ENCODE data around the gene TKFC. TPM values are rescaled to one million over a fixed set of nuclear protein-coding genes. Genes with fewer than 3 reads are reported as not detected.

TKFC gene
- total RNA-seq, 2 experiments from 2014 or later, result 118 to 120 TPM

DNA sequence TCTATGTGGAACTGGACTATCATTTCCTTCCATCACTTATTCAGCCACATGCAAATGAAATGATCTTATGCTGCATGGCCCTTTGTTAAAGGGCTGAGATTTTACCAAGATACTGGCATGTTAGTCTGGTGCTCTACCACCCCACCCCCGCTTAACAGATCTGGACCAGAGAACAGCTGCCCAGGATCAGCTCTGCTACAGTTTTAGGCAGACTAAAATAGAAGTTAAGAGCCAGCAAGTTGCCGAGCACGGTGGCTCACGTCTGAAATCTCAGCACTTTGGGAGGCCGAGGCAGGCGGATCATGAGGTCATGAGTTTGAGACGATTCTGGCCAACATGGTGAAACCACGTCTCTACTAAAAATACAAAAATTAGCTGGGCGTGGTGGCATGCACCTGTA, 4.7 kb upstream of the TKFC start:
- Mint-ChIP-seq H3K4me3 (no peak overlapping the region), H3K27ac (peak overlapping the region; percentile 2)
- CTCF ChIA-PET, result interaction anchor here (1.0 to 1.9 kb wide), 3 partner anchors 8 to 106 kb away, joined by 3 to 12 read pairs (median 4); no protein-coding TSS in a partner anchor

DNA sequence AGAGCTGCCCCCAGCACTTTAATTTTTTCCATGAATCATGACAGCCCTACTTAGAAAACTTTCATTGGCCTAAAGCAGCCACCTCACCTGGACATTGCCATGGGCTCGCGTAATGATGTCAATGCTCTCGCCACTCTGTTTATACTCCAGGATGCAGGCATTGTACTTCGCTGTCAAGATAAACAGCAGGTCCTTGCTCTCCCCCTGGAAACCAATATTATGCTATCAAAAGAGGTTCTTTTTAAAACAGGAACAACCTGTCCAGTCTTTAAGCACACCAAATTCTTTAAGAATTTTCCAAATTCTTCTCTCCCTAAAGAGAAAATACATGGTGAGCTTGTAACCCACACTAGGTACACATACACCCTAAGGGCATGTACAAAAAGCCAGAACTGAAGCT, 3.2 kb upstream of the TKFC start:
- POLR2A ChIA-PET, result interaction anchor here (1.1 kb wide), 1 partner anchor 9 kb away, joined by 3 read pairs; no protein-coding TSS in a partner anchor
- H3K36me3 Mint-ChIP-seq, result peaks cover 48% of the 10 kb centered on the region
- H3K9me3 Mint-ChIP-seq, result no peaks in the 10 kb centered on the region
- H3K27me3 Mint-ChIP-seq, result no peaks in the 10 kb centered on the region
- DNase-seq, result no peak
- intact Hi-C loops (cut with micrococcal nuclease), result loop anchor here (10.0 kb wide), 1 partner anchor 415 kb away; the partner anchor contains the start of gene TMEM109
- CTCF ChIA-PET, result interaction anchor here (1.4 kb wide), 1 partner anchor 56 kb away, joined by 7 read pairs; no protein-coding TSS in a partner anchor
- no peak overlapping the region for H3K27ac Mint-ChIP-seq
- H3K4me1 Mint-ChIP-seq (ENCODE audit: low read depth), result peaks cover 50% of the 10 kb centered on the region
- H3K4me3 Mint-ChIP-seq, result no peak overlapping the region

More for the DNA sequence above, 4.7 kb upstream of the TKFC start:
- intact Hi-C loops (cut with micrococcal nuclease), result no loop called here
- Mint-ChIP-seq H3K9me3 (no peaks in the 10 kb centered on the region), H3K4me1 (ENCODE audit: low read depth) (peaks cover 39% of the 10 kb centered on the region), H3K36me3 (peaks cover 58% of the 10 kb centered on the region), H3K27me3 (no peaks in the 10 kb centered on the region)
- no peak for DNase-seq
- POLR2A ChIA-PET, result no interaction called here

DNA sequence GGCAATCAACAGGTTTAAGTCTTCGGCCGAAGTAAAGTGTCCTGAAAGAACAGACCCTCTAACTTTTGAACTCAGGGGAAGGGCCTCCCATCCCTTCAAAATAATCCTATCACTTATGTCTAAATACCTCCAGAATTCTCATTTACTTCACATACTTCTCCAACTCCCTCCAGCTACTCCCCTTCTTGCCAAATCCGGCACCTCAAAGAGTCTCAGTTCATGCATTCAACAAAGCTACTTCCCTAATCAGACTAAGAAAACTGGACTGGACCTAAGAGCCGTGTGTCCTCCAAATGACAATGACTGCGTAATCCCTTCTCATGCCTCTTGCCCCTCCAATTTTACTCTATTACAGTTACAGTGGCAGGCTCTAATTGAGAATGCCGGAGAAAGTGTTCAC, 1.4 kb upstream of the TKFC start:
- intact Hi-C loops (cut with micrococcal nuclease), result loop anchor here (10.0 kb wide), 1 partner anchor 417 kb away; the partner anchor contains the start of gene TMEM109
- ChIA-PET POLR2A (interaction anchor here (0.6 to 1.6 kb wide), 3 partner anchors 31 to 62 kb away, joined by 3 to 6 read pairs (median 5); partner anchors contain the start of genes TMEM138 and VWCE), CTCF (interaction anchor here (0.9 to 1.6 kb wide), 3 partner anchors 9 to 54 kb away, joined by 3 to 14 read pairs (median 3); no protein-coding TSS in a partner anchor)
- Mint-ChIP-seq H3K4me1 (ENCODE audit: low read depth) (peaks cover 61% of the 10 kb centered on the region), H3K27ac (no peak overlapping the region), H3K9me3 (no peaks in the 10 kb centered on the region), H3K27me3 (no peaks in the 10 kb centered on the region), H3K4me3 (peak overlapping the region; percentile 97), H3K36me3 (peaks cover 34% of the 10 kb centered on the region)
- DNase-seq, result no peak

DNA sequence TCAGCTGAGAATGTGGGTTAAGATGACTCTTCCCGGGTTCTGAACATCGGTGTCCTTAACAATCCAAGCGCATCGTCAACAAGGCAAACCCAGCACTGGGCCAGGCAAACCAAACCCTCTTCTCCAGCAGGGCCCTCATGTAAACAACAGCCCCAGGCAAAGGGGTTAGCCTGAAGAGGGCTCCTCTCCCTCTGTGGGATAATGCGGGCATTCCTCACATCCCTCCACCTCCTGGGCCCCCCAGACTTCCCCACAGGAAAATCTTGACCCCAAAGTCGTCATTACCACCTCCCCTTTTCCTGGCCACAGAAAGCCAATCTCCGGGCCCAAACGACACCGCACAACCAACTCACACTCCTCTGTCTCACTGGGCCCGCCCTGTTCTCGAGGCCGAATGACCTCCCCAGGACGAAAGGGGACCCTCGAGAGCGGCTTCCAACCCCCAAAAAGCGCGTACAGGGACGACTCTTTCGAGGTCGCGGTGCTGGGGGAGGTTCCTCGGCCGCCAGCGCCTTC, 689 bp upstream of the TKFC start:
- peaks cover 34% of the 10 kb centered on the region for H3K36me3 Mint-ChIP-seq
- intact Hi-C loops (cut with micrococcal nuclease), result loop anchor here (10.0 kb wide), 1 partner anchor 418 kb away; the partner anchor contains the start of gene TMEM109
- H3K9me3 Mint-ChIP-seq, result no peaks in the 10 kb centered on the region
- peak overlapping the region; percentile 97 for H3K4me3 Mint-ChIP-seq
- H3K4me1 Mint-ChIP-seq (ENCODE audit: low read depth), result peaks cover 61% of the 10 kb centered on the region
- H3K27ac Mint-ChIP-seq, result peak overlapping the region; percentile 87
- DNase-seq, result no peak
- H3K27me3 Mint-ChIP-seq, result no peaks in the 10 kb centered on the region
- POLR2A ChIA-PET, result interaction anchor here (0.6 to 1.6 kb wide), 3 partner anchors 30 to 63 kb away, joined by 3 to 6 read pairs (median 5); partner anchors contain the start of genes TMEM138 and VWCE
- CTCF ChIA-PET, result interaction anchor here (1.2 to 1.6 kb wide), 2 partner anchors 34 to 53 kb away, joined by 3 to 14 read pairs; no protein-coding TSS in a partner anchor

DNA sequence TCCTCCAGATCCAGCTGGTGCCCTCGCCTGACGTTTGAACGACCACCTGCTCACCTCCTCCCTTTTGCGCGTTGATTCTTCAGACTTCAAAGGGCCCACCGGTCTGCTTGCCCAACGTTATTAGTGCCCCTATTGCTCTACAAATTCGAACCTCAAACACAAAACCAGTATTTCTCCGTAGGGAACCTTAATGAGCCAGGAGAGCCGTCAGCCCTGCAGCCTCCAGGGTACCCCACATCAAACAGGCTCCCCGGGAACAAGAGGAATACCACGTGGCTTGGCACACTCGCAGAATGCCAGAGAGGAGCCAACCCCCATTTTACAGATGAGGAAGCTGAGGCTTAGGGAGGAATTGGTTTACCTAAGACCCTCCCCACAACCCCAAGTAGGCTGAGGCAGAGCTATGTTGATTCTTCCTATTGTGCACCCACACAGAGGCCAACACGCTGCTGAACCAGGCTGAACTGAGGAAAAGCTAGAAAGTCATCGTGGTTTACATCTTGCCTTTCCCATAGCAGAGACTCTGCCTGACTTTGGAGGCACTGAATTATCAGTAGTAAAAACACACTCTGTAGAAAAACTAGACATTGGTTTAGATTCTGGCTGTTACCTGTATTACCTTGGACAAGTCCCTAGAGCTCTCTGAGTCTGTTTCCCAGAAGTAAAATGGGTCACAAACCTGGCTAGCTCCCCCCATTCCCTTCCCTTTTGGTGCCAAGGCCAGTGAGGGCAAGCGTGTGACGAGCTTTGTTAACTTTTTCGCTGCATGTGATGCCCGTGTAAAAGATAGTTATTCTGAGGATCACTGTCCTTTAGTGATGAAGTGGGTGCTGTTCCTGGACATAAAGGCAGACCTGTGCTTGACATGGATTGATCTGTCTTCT, 764 bp downstream of the TKFC start:
- no peaks in the 10 kb centered on the region for H3K9me3 Mint-ChIP-seq
- no peaks in the 10 kb centered on the region for H3K27me3 Mint-ChIP-seq
- ChIA-PET POLR2A (interaction anchor here (1.0 to 3.2 kb wide), 9 partner anchors 14 to 96 kb away, joined by 3 to 30 read pairs (median 4); partner anchors contain the start of genes CPSF7, CYB561A3, SDHAF2 and TMEM138), CTCF (interaction anchor here (0.8 to 7.7 kb wide), 9 partner anchors 16 to 502 kb away, joined by 3 to 310 read pairs (median 5); partner anchors contain the start of genes CPSF7, CYB561A3, SDHAF2 and TMEM138)
- intact Hi-C loops (cut with micrococcal nuclease), result loop anchor here (1.0 to 10.0 kb wide), 3 partner anchors 59 to 419 kb away; partner anchors contain the start of genes SDHAF2, TMEM109 and TMEM216
- peak overlapping the region; percentile 97 for H3K27ac Mint-ChIP-seq
- H3K4me3 Mint-ChIP-seq, result peak overlapping the region; percentile 97
- peaks cover 31% of the 10 kb centered on the region for H3K36me3 Mint-ChIP-seq
- peaks cover 51% of the 10 kb centered on the region for H3K4me1 Mint-ChIP-seq (ENCODE audit: low read depth)
- DNase-seq, result no peak

DNA sequence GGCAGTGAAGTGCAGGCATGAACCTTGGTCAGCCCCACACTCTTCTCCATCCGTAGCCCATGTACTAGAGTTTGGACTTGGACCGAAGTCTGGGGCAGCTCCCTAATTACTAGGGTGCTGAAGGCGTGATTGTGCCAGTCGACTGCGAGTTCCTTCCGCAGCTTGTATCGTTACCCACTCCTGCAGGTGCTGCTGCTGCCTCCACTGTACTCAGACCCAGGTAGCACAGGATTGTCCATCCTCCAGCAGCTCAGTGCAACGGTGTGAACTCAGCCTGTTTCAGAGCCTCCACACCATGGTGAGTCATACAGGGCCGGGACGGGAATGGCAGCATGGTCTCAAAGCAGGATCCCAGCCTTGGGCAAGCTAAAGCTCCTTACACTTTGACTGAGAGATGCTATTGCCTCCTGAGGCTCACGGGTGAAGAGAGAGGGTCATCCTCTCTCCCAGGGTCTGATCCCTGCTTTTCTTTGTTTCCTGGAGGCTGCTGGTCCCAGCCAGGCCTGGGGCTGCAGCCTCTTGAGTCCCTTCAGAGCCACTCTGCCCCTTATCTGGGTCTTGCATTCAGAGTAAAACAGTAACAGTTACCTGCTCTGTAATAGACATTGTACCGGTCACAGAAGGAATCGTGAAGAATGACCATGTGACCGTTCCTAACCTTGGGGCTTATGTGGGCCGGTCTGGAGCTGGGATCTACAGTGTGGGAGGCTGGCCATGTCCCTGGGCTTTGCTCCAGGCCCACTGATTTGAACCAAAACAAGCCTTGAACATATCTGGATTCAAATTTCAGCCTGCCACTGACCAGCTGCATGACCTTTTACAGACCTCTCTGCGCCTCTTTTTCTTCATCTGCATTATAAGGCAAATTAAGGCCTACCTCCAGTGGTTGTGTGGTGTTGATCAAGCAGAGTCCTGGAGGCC, 1.7 kb downstream of the TKFC start:
- Mint-ChIP-seq H3K9me3 (no peaks in the 10 kb centered on the region), H3K27ac (peak overlapping the region; percentile 97), H3K4me1 (ENCODE audit: low read depth) (peaks cover 45% of the 10 kb centered on the region), H3K36me3 (peaks cover 27% of the 10 kb centered on the region), H3K4me3 (peak overlapping the region; percentile 97), H3K27me3 (no peaks in the 10 kb centered on the region)
- peak; percentile 20 for DNase-seq
- ChIA-PET CTCF (interaction anchor here (0.8 to 7.7 kb wide), 10 partner anchors 13 to 101 kb away, joined by 3 to 310 read pairs (median 10); partner anchors contain the start of genes CPSF7, CYB561A3, SDHAF2 and TMEM138), POLR2A (interaction anchor here (1.2 to 3.2 kb wide), 7 partner anchors 17 to 95 kb away, joined by 3 to 30 read pairs (median 12); partner anchors contain the start of genes CPSF7, CYB561A3, SDHAF2 and TMEM138)
- intact Hi-C loops (cut with micrococcal nuclease), result loop anchor here (10.0 kb wide), 1 partner anchor 420 kb away; the partner anchor contains the start of gene TMEM109

DNA sequence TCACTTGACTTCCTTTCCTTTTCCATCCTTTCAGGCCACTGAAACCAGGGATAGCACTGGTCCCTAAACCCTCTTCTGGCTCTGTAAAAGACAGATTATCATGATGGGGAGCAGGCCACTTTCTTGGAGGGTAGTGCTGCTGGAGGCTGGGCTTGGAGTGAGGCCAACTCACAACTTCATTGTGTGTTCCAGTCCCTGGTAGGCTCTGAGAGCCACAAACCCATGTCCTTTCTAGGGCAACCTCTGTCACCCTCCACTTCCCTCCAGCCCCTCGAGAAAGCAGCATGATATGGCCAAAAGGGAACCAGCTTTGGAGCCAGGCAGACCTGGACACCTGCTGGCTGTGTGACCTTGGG, 2.3 kb downstream of the TKFC start:
- no peak for DNase-seq
- Mint-ChIP-seq H3K4me3 (no peak overlapping the region), H3K27ac (peak overlapping the region; percentile 97), H3K4me1 (ENCODE audit: low read depth) (peaks cover 42% of the 10 kb centered on the region), H3K9me3 (no peaks in the 10 kb centered on the region), H3K36me3 (peaks cover 21% of the 10 kb centered on the region), H3K27me3 (no peaks in the 10 kb centered on the region)
- POLR2A ChIA-PET, result interaction anchor here (1.2 to 3.2 kb wide), 4 partner anchors 13 to 95 kb away, joined by 4 to 30 read pairs (median 10); partner anchors contain the start of genes CPSF7, CYB561A3, SDHAF2 and TMEM138
- intact Hi-C loops (cut with micrococcal nuclease), result loop anchor here (10.0 kb wide), 1 partner anchor 421 kb away; the partner anchor contains the start of gene TMEM109
- CTCF ChIA-PET, result interaction anchor here (0.8 to 7.7 kb wide), 16 partner anchors 8 to 419 kb away, joined by 3 to 310 read pairs (median 11); partner anchors contain the start of genes CPSF7, CYB561A3, SDHAF2 and TMEM138

DNA sequence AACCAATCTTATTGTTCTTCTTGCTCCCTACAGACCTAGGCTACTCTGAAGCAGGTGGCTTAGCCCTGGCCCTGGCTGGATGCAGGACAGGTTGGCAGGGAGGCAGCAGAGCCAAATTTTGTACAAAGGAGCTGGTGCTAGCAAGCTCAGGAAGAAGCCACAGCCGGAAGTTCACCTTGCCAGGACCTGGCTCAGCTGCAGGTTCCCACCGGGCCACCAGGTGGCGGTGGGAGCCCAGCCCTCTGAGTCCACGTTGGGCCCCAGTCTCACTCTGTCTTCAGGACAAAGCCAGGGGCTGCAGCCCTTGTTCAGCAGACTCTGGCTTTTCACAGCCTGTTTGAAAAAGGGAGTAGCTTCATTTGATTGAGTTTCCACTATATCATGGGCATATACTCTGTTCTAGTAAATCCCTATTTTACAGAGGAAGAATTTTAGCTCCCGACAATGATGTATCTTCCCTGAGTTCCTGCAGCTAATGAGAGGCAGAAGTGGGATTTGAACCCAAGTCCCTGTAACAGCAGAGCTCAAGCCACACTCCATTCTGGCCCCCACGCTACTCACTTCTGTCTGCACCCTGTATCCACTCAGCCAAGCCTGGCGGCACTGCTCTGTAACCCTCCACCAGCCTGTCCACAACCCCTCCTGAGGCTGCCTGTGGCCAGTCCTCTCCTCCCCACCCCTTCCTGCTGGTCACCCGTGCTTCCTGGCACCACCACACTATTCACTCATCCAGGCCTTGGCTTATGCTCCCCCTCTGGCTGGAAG, 3.3 kb downstream of the TKFC start:
- intact Hi-C loops (cut with micrococcal nuclease), result loop anchor here (1.0 to 10.0 kb wide), 4 partner anchors 26 to 422 kb away; partner anchors contain the start of genes TMEM109 and TMEM138
- DNase-seq, result peak; percentile 88
- peak overlapping the region; percentile 97 for H3K27ac Mint-ChIP-seq
- no peaks in the 10 kb centered on the region for H3K9me3 Mint-ChIP-seq
- H3K27me3 Mint-ChIP-seq, result no peaks in the 10 kb centered on the region
- POLR2A ChIA-PET, result interaction anchor here (1.2 to 3.2 kb wide), 4 partner anchors 12 to 94 kb away, joined by 4 to 22 read pairs (median 10); partner anchors contain the start of genes CPSF7, CYB561A3, SDHAF2 and TMEM138
- CTCF ChIA-PET, result interaction anchor here (0.6 to 7.7 kb wide), 46 partner anchors 9 to 498 kb away, joined by 3 to 310 read pairs (median 6); partner anchors contain the start of genes CPSF7, CYB561A3, SDHAF2 and TMEM138
- peaks cover 35% of the 10 kb centered on the region for H3K4me1 Mint-ChIP-seq (ENCODE audit: low read depth)
- peaks cover 23% of the 10 kb centered on the region for H3K36me3 Mint-ChIP-seq
- H3K4me3 Mint-ChIP-seq, result no peak overlapping the region

DNA sequence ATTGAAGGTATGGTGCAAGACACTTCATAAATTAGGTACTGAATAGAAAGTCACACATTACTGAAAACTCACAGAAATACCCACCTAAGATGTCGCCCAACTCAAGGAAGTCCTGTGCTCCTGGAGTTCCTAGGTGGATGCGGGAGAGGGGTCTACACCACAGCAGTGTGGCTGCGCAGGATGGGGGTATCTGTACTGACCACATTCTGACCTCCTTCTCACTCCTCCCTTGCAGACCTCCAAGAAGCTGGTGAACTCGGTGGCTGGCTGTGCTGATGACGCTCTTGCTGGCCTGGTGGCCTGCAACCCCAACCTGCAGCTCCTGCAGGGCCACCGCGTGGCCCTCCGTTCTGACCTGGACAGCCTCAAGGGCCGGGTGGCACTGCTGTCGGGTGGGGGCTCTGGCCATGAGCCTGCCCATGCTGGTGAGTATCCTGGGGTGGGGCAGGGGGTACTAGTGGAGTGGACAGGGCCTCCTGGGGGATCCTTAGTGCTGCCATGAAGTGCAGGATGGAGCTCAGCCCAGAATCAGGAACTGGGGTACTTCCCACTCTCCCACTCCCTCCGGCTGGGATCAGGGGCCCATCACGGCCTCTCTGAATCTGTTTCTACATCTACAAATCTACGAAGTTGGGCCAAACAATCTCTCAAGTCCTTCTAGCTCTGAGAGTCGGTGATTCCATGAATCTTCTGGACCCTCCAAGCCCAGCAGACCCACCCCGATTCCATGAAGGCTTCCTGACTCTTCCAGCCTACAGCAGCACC, 4.9 kb downstream of the TKFC start:
- no peak for DNase-seq
- peaks cover 27% of the 10 kb centered on the region for H3K36me3 Mint-ChIP-seq
- peaks cover 23% of the 10 kb centered on the region for H3K4me1 Mint-ChIP-seq (ENCODE audit: low read depth)
- intact Hi-C loops (cut with micrococcal nuclease), result loop anchor here (10.0 kb wide), 1 partner anchor 423 kb away; the partner anchor contains the start of gene TMEM109
- POLR2A ChIA-PET, result no interaction called here
- no peak overlapping the region for H3K27ac Mint-ChIP-seq
- H3K27me3 Mint-ChIP-seq, result no peaks in the 10 kb centered on the region
- no peaks in the 10 kb centered on the region for H3K9me3 Mint-ChIP-seq
- no peak overlapping the region for H3K4me3 Mint-ChIP-seq
- CTCF ChIA-PET, result interaction anchor here (0.5 to 7.7 kb wide), 7 partner anchors 19 to 111 kb away, joined by 3 to 310 read pairs (median 11); no protein-coding TSS in a partner anchor
